ENCODE data around the gene STPG2.

- TF ChIP-seq SP1 (IDR thresholded peaks at IDR 0.05; ENCODE audit: low read depth, low read length), result no peak
- TF ChIP-seq SPI1 (IDR thresholded peaks at IDR 0.05; ENCODE audit: borderline replicate concordance, insufficient read depth, low read depth, low read length), result no peak
- TF ChIP-seq POLR2AphosphoS5 (IDR thresholded peaks at IDR 0.05; ENCODE audit: low read length), result no peak
- TF ChIP-seq TCF12 (IDR thresholded peaks at IDR 0.05; ENCODE audit: low read depth, low read length), result no peak
- TF ChIP-seq POLR2A (IDR thresholded peaks at IDR 0.05; ENCODE audit: low read depth, low read length), result no peak
- TF ChIP-seq ESRRA (IDR thresholded peaks at IDR 0.05; ENCODE audit: low read length), result no peak
- TF ChIP-seq RBBP5 (conservative IDR thresholded peaks at IDR 0.05), result no peak
- TF ChIP-seq RELA (IDR thresholded peaks at IDR 0.05; ENCODE audit: borderline replicate concordance, partially characterized antibody), result no peak
- TF ChIP-seq CTCF (IDR thresholded peaks at IDR 0.05 in 2 of 3, conservative IDR thresholded peaks at IDR 0.05 in 1 of 3; ENCODE audit: control insufficient read depth in 2 of 3, extremely low read depth in 1 of 3, insufficient read depth in 1 of 3, low read depth in 3 of 3, low read length in 3 of 3), result no peak
- no peak for TF ChIP-seq TAF1 (IDR thresholded peaks at IDR 0.05; ENCODE audit: borderline replicate concordance, low read depth, low read length)
- no peak for TF ChIP-seq SIN3A (IDR thresholded peaks at IDR 0.05; ENCODE audit: low read depth, low read length)
- TF ChIP-seq ASH2L (IDR thresholded peaks at IDR 0.05; ENCODE audit: borderline replicate concordance, low read depth), result no peak
- TF ChIP-seq BHLHE40 (IDR thresholded peaks at IDR 0.05; ENCODE audit: borderline replicate concordance in 1 of 2, low read depth in 2 of 2, low read length in 1 of 2), result no peak
- no peak for TF ChIP-seq PBX3 (IDR thresholded peaks at IDR 0.05; ENCODE audit: insufficient replicate concordance, low read depth, low read length)
Measured at GRCh38 chr4:98006814-98007412, 136.4 kb downstream of the STPG2 start.
